ENCODE data around the gene RPAP2. TPM values are rescaled to one million over a fixed set of nuclear protein-coding genes. Genes with fewer than 3 reads are reported as not detected.
A peak's percentile ranks its signal among the peaks of the same experiment; 100 is the strongest.

Gene RPAP2
- polyA plus RNA-seq, 3 donors, result 4.4 to 7.8 (median 7.3) TPM

DNA sequence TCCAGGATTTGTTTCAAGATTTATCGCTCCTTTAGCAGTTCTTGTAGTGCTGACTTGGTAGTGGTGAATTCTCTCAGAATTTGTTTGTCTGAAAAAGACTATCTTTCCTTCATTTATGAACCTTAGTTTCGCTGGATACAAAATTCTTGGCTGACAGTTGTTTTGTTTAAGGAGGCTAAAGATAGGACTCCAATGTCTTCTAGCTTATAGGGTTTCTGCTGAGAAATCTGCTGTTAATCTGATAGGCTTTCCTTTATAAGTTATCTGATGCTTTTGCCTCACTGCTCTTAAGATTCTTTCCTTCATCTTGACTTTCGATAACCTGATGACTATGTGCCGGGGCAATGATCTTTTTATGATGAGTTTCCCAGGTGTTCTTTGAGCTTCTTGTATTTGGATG is 28.9 kb downstream of the RPAP2 start:
- TF ChIP-seq, protein P1, sequence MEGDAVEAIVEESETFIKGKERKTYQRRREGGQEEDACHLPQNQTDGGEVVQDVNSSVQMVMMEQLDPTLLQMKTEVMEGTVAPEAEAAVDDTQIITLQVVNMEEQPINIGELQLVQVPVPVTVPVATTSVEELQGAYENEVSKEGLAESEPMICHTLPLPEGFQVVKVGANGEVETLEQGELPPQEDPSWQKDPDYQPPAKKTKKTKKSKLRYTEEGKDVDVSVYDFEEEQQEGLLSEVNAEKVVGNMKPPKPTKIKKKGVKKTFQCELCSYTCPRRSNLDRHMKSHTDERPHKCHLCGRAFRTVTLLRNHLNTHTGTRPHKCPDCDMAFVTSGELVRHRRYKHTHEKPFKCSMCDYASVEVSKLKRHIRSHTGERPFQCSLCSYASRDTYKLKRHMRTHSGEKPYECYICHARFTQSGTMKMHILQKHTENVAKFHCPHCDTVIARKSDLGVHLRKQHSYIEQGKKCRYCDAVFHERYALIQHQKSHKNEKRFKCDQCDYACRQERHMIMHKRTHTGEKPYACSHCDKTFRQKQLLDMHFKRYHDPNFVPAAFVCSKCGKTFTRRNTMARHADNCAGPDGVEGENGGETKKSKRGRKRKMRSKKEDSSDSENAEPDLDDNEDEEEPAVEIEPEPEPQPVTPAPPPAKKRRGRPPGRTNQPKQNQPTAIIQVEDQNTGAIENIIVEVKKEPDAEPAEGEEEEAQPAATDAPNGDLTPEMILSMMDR (IDR thresholded peaks at IDR 0.05), result no peak
- no peaks in the 10 kb centered on the region for H3K27me3 ChIP-seq (ENCODE audit: control insufficient read depth in 2 of 2, insufficient read depth in 2 of 2, low read length in 2 of 2)
- no peaks in the 10 kb centered on the region for H4K20me1 ChIP-seq (ENCODE audit: insufficient read depth, low read length)
- H3K4me3 ChIP-seq (replicated peaks in 1 of 3; ENCODE audit: low read depth in 2 of 3, low read length in 3 of 3), result no peak overlapping the region
- no peaks in the 10 kb centered on the region for H3K79me2 ChIP-seq (ENCODE audit: insufficient read depth, low read length)
- H3K4me1 Mint-ChIP-seq, result no peaks in the 10 kb centered on the region
- H3K4me3 Mint-ChIP-seq, result no peak overlapping the region
- H3K9me3 Mint-ChIP-seq, result peaks cover 26 to 36% (median 31%) of the 10 kb centered on the region in 7 donors
- DNase-seq, result no peak
- H3K9ac ChIP-seq (ENCODE audit: insufficient read depth, low read length, poor library complexity, severe bottlenecking), result no peak overlapping the region
- no peak overlapping the region for H3K27ac ChIP-seq (ENCODE audit: low read depth in 1 of 2, low read length in 2 of 2)
- H3K9me3 ChIP-seq (replicated peaks in 1 of 2; ENCODE audit: control insufficient read depth in 1 of 2, insufficient read depth in 1 of 2, low read length in 2 of 2), result peaks cover 19 to 27% of the 10 kb centered on the region in 2 donors
- H3K4me1 ChIP-seq (ENCODE audit: control insufficient read depth in 1 of 2, insufficient read depth in 2 of 2, low read length in 2 of 2), result no peaks in the 10 kb centered on the region
- H3K36me3 ChIP-seq (replicated peaks in 1 of 2; ENCODE audit: control insufficient read depth in 1 of 2, insufficient read depth in 2 of 2, low read length in 2 of 2), result peaks cover 22 to 69% of the 10 kb centered on the region in 2 donors
- H3K4me2 ChIP-seq (replicated peaks; ENCODE audit: extremely low read depth, low read length, poor library complexity, severe bottlenecking), result no peak overlapping the region
- WGBS (ENCODE audit: insufficient coverage), result no CpG with 5 or more reads among the region's 4 CpGs
- intact Hi-C loops (cut with micrococcal nuclease), result no loop called here
- H3K36me3 Mint-ChIP-seq, result peaks cover 65% of the 10 kb centered on the region in 2 donors
- peaks cover 0 to 1% (median 0%) of the 10 kb centered on the region in 3 donors for H3K27me3 Mint-ChIP-seq (ENCODE audit: low read depth in 3 of 3)
- H2AFZ ChIP-seq (ENCODE audit: insufficient read depth, low read depth, low read length, poor library complexity, severe bottlenecking), result no peak overlapping the region
- no peak overlapping the region for H3K27ac Mint-ChIP-seq

DNA sequence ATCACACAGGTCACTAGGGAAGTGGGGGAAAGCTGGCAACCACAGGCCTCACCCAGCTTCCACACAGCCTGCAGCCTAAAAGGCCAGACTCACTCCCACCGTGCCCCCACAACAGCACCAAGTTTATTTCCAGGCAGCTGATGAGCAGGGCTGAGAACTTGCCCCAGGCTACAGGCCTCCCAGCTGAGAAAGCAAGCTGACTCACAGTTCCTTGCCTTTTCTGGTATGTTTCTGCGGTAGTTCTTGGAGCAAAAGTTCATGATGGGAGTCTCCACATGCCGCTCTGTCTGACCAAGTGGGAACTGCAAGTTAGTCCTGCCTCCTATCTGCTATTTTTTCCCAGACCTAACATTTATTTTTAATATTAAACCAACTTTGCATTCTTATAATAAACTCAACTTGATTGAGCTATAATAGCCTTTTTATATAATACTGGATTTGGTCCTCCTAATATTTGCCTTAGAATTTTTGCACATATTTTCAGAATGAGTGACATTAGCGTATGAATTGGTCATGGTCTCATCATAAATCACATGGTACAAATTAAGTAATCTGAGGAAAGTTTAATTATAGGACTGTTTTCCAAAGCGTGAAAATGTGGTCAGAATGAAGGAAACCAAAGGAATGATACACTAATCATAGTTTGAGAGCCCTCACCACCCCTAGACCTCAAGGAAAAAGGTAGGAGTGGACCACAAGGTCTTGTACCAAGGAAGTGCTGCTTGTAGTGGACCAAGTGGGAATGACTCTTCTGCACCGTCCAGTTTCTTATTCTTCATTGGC is 30.7 kb downstream of the RPAP2 start:
- Histone ChIP-seq H3K4me2 (replicated peaks; ENCODE audit: extremely low read depth, low read length, poor library complexity, severe bottlenecking) (no peak overlapping the region), H3K4me1 (ENCODE audit: control insufficient read depth in 1 of 2, insufficient read depth in 2 of 2, low read length in 2 of 2) (no peaks in the 10 kb centered on the region), H3K9me3 (replicated peaks in 1 of 2; ENCODE audit: control insufficient read depth in 1 of 2, insufficient read depth in 1 of 2, low read length in 2 of 2) (peaks cover 19 to 27% of the 10 kb centered on the region in 2 donors), H2AFZ (ENCODE audit: insufficient read depth, low read depth, low read length, poor library complexity, severe bottlenecking) (no peak overlapping the region), H3K79me2 (ENCODE audit: insufficient read depth, low read length) (no peaks in the 10 kb centered on the region), H3K27me3 (ENCODE audit: control insufficient read depth in 2 of 2, insufficient read depth in 2 of 2, low read length in 2 of 2) (no peaks in the 10 kb centered on the region), H3K4me3 (replicated peaks in 1 of 3; ENCODE audit: low read depth in 2 of 3, low read length in 3 of 3) (no peak overlapping the region), H4K20me1 (ENCODE audit: insufficient read depth, low read length) (no peaks in the 10 kb centered on the region), H3K36me3 (replicated peaks in 1 of 2; ENCODE audit: control insufficient read depth in 1 of 2, insufficient read depth in 2 of 2, low read length in 2 of 2) (peaks cover 9 to 65% of the 10 kb centered on the region in 2 donors), H3K27ac (ENCODE audit: low read depth in 1 of 2, low read length in 2 of 2) (no peak overlapping the region), H3K9ac (ENCODE audit: insufficient read depth, low read length, poor library complexity, severe bottlenecking) (no peak overlapping the region)
- TF ChIP-seq, protein P1 (IDR thresholded peaks at IDR 0.05), result no peak
- DNase-seq, result no peak
- WGBS (ENCODE audit: insufficient coverage), result 97% methylated on average over 3 of the region's 6 CpGs
- intact Hi-C loops (cut with micrococcal nuclease), result no loop called here
- Mint-ChIP-seq H3K36me3 (peaks cover 61 to 67% of the 10 kb centered on the region in 2 donors), H3K27ac (peak overlapping the region in 1 of 7 donors; percentile 15), H3K4me1 (no peaks in the 10 kb centered on the region), H3K4me3 (no peak overlapping the region), H3K9me3 (peaks cover 26 to 36% (median 31%) of the 10 kb centered on the region in 7 donors), H3K27me3 (ENCODE audit: low read depth in 3 of 3) (peaks cover 0 to 1% (median 0%) of the 10 kb centered on the region in 3 donors)
